Stimulated activated CD8-positive, alpha-beta memory T cell treated with anti-CD3 and anti-CD28 coated beads, Interleukin-12 subunit alpha, Interleukin-12 subunit beta, amount 100 ng/mL, for 4 hours (primary cell): Measurements from ENCODE around the gene MICU2.

ENCODE experiments used
- DNase-seq: peaks from one replicate; pipeline ENCODE4 v3.0.0-alpha.2; 2020; ENCODE audit warnings: low read depth

Gene MICU2

GRCh38 chr13:21483748-21484147 lies 120.2 kb downstream of the MICU2 start:
- no peak for DNase-seq

- no peak for DNase-seq
These were observed 122.6 kb downstream of the MICU2 start for GRCh38 chr13:21481359-21481758.

- DNase-seq: no peak
These were observed 124.8 kb downstream of the MICU2 start for GRCh38 chr13:21478881-21479808.

- peak; percentile 60 for DNase-seq
These were observed 127.0 kb downstream of the MICU2 start for GRCh38 chr13:21476893-21477472.

- DNase-seq: no peak
These were observed 128.9 kb downstream of the MICU2 start for GRCh38 chr13:21475115-21475514.

- no peak for DNase-seq
These were observed 133.2 kb downstream of the MICU2 start for GRCh38 chr13:21470785-21471184.

- no peak for DNase-seq
These were observed 137.4 kb downstream of the MICU2 start for GRCh38 chr13:21466527-21466926.

GRCh38 chr13:21465710-21466160 lies 138.2 kb downstream of the MICU2 start:
- DNase-seq: no peak

- no peak for DNase-seq
These were observed 140.5 kb downstream of the MICU2 start for GRCh38 chr13:21463424-21463823.

GRCh38 chr13:21461131-21461530 lies 142.8 kb downstream of the MICU2 start:
- no peak for DNase-seq

- DNase-seq: peak; percentile 83
These were observed 144.9 kb downstream of the MICU2 start, which contains the start of gene ZDHHC20 for GRCh38 chr13:21458813-21459701. TSS of gene ZDHHC20 (minus strand) at chr13:21459303. CDS start at chr13:21459171, 132 bp downstream.

GRCh38 chr13:21458451-21458812 lies 145.5 kb downstream of the MICU2 start:
- DNase-seq: peak; percentile 32

- no peak for DNase-seq
These were observed 150.4 kb downstream of the MICU2 start for GRCh38 chr13:21453387-21454081.

GRCh38 chr13:21450936-21451335 lies 153.0 kb downstream of the MICU2 start:
- no peak for DNase-seq

GRCh38 chr13:21446656-21447055 lies 157.3 kb downstream of the MICU2 start:
- DNase-seq: no peak

- DNase-seq: no peak
These were observed 158.2 kb downstream of the MICU2 start for GRCh38 chr13:21445759-21446158.

- no peak for DNase-seq
These were observed 160.8 kb downstream of the MICU2 start for GRCh38 chr13:21443171-21443570.
